H1 (cell line): ENCODE results near the gene C14orf119. TPM values are rescaled to one million over a fixed set of nuclear protein-coding genes. Genes with fewer than 3 reads are reported as not detected.

ENCODE experiments used
- CTCF ChIA-PET: fragments of 300-600 bp; sonication (Branson Sonifier 250); formaldehyde crosslinking; loops from one replicate; lab custom pipeline; 2021; ENCODE audit not compliant: partially characterized antibody; lab: Charles Lee
- POLR2A ChIA-PET: fragments of 300-600 bp; sonication (Branson Sonifier 250); formaldehyde crosslinking; loops from one replicate; lab custom pipeline; 2021; ENCODE audit warnings: inconsistent platforms; ENCODE audit not compliant: partially characterized antibody; lab: Charles Lee
- DNase-seq, 2 experiments: peaks; one replicate each; pipeline versions ENCODE4 v3.0.0 to v3.0.0-alpha.2; 2010 to 2022; ENCODE audit warnings: low spot score in 2 of 2, low read depth in 1 of 2, mixed read lengths in 1 of 2
- FAIRE-seq: peaks from 2 replicates; lab custom pipeline; 2011; peaks lifted over from hg19 to GRCh38; lab: Jason Lieb, UNC
- H2AFZ ChIP-seq: 2 replicates; pipeline ENCODE4 v1.8.1; 2012; ENCODE audit warnings: low read length, inconsistent platforms
- H2AK5ac ChIP-seq: 2 replicates; pipeline ENCODE4 v1.6.1; 2013; ENCODE audit warnings: low read depth, low read length
- H2BK120ac ChIP-seq: replicated peaks from 2 replicates; pipeline ENCODE3; 2013; ENCODE audit warnings: low read depth, low read length, inconsistent platforms
- H2BK12ac ChIP-seq: 2 replicates; pipeline ENCODE4 v1.6.1; 2013; ENCODE audit warnings: low read depth, low read length
- H2BK15ac ChIP-seq: 2 replicates; pipeline ENCODE4 v1.6.1; 2013; ENCODE audit warnings: low read length
- H2BK20ac ChIP-seq: 2 replicates; pipeline ENCODE4 v1.6.1; 2013; ENCODE audit warnings: low read length
- H2BK5ac ChIP-seq: 2 replicates; pipeline ENCODE4 v1.6.1; 2013; ENCODE audit warnings: low read depth, low read length
- H3K14ac ChIP-seq: 2 replicates; pipeline ENCODE4 v1.6.1; 2013; ENCODE audit warnings: inconsistent platforms; ENCODE audit not compliant: insufficient read length
- H3K18ac ChIP-seq: 2 replicates; pipeline ENCODE4 v1.6.1; 2013; ENCODE audit warnings: low read length; ENCODE audit errors: extremely low read depth
- H3K23ac ChIP-seq: 2 replicates; pipeline ENCODE4 v1.6.1; 2013; ENCODE audit warnings: inconsistent platforms; ENCODE audit not compliant: insufficient read length
- H3K23me2 ChIP-seq: 2 replicates; pipeline ENCODE4 v1.6.1; 2013; ENCODE audit warnings: low read depth, low read length
- H3K27ac ChIP-seq: 2 replicates; pipeline ENCODE4 v1.6.1; 2011; ENCODE audit warnings: low read depth, low read length, inconsistent platforms
- H3K27me3 ChIP-seq, 4 experiments: replicated peaks in 1 of 4; 1 replicate in 1 of 4; 2 replicates in 3 of 4; pipeline versions ENCODE4 v1.6.1 to v1.8.1; 2011 to 2013; ENCODE audit warnings: low read length in 3 of 4, mild to moderate bottlenecking in 3 of 4, inconsistent platforms in 2 of 4, mixed read lengths in 2 of 4, moderate library complexity in 1 of 4; ENCODE audit not compliant: control insufficient read depth in 3 of 4, insufficient read depth in 3 of 4; ENCODE audit errors: extremely low read depth in 1 of 4
- H3K36me3 ChIP-seq, 4 experiments: 2 replicates each; pipeline versions ENCODE4 v1.6.1 to v1.8.1; 2011 to 2013; ENCODE audit warnings: mild to moderate bottlenecking in 4 of 4, low read length in 3 of 4, moderate library complexity in 2 of 4, control low read depth in 1 of 4, inconsistent platforms in 1 of 4; ENCODE audit not compliant: insufficient read depth in 4 of 4, control insufficient read depth in 2 of 4
- H3K4ac ChIP-seq: replicated peaks from 2 replicates; pipeline ENCODE3; 2013; ENCODE audit warnings: low read length, low read depth, mixed read lengths, inconsistent platforms; ENCODE audit not compliant: insufficient read length
- H3K4me1 ChIP-seq, 4 experiments: replicated peaks in 1 of 4; 1 replicate in 1 of 4; 2 replicates in 3 of 4; pipeline versions ENCODE4 v1.6.1 to v1.8.1; 2011 to 2013; ENCODE audit warnings: low read length in 3 of 4, inconsistent platforms in 2 of 4, mixed read lengths in 1 of 4; ENCODE audit not compliant: insufficient read depth in 4 of 4, control insufficient read depth in 3 of 4
- H3K4me2 ChIP-seq, 2 experiments: 2 replicates each; pipeline versions ENCODE4 v1.6.1 to v1.8.1; 2011 to 2013; ENCODE audit warnings: low read depth in 2 of 2, low read length in 2 of 2, control low read depth in 1 of 2, inconsistent platforms in 1 of 2, mild to moderate bottlenecking in 1 of 2; ENCODE audit not compliant: insufficient read depth in 1 of 2
- H3K4me3 ChIP-seq, 4 experiments: fragments of 200-600, 300-600 bp in 1 of 4; sonication (generic), shearing (Covaris generic), sonication (Bioruptor Twin) in 1 of 4; 2 replicates each; pipeline versions ENCODE4 v1.5.1 to v1.8.1; 2011 to 2016; ENCODE audit warnings: low read length in 4 of 4, low read depth in 3 of 4, control low read depth in 2 of 4, inconsistent platforms in 2 of 4, mild to moderate bottlenecking in 2 of 4, mixed read lengths in 1 of 4, moderate library complexity in 1 of 4; ENCODE audit not compliant: insufficient read depth in 2 of 4; ENCODE audit errors: extremely low read depth in 1 of 4
- H3K56ac ChIP-seq: replicated peaks from 2 replicates; pipeline ENCODE3; 2013; ENCODE audit warnings: low read depth, mild to moderate bottlenecking, mixed read lengths, low read length, inconsistent platforms; ENCODE audit not compliant: insufficient read length
- H3K79me1 ChIP-seq: 2 replicates; pipeline ENCODE4 v1.6.1; 2013; ENCODE audit warnings: low read depth, low read length, control low read depth
- H3K79me2 ChIP-seq, 2 experiments: 2 replicates each; pipeline versions ENCODE4 v1.6.1 to v1.8.1; 2012 to 2013; ENCODE audit warnings: low read length in 2 of 2, mild to moderate bottlenecking in 2 of 2, inconsistent platforms in 1 of 2; ENCODE audit not compliant: insufficient read depth in 2 of 2, control insufficient read depth in 1 of 2
- H3K9ac ChIP-seq, 4 experiments: replicated peaks in 1 of 4; 1 replicate in 1 of 4; 2 replicates in 3 of 4; pipeline versions ENCODE4 v1.6.1 to v1.8.1; 2011 to 2013; ENCODE audit warnings: low read depth in 3 of 4, low read length in 3 of 4, control low read depth in 2 of 4, mild to moderate bottlenecking in 2 of 4, moderate library complexity in 2 of 4, inconsistent platforms in 1 of 4; ENCODE audit errors: extremely low read depth in 1 of 4
- H3K9me3 ChIP-seq, 2 experiments: 2 replicates each; pipeline versions ENCODE4 v1.6.1 to v1.8.1; 2012 to 2013; ENCODE audit warnings: mild to moderate bottlenecking in 2 of 2, moderate library complexity in 2 of 2, control low read depth in 1 of 2, inconsistent platforms in 1 of 2, low read depth in 1 of 2, low read length in 1 of 2, mixed read lengths in 1 of 2; ENCODE audit not compliant: insufficient read depth in 2 of 2
- H4K20me1 ChIP-seq, 2 experiments: replicated peaks in 1 of 2; 2 replicates each; pipeline versions ENCODE3 to v1.8.1; 2011 to 2013; ENCODE audit warnings: inconsistent platforms in 2 of 2, low read length in 2 of 2, mild to moderate bottlenecking in 1 of 2; ENCODE audit not compliant: insufficient read depth in 2 of 2, control insufficient read depth in 1 of 2
- H4K5ac ChIP-seq: 2 replicates; pipeline ENCODE4 v1.6.1; 2013; ENCODE audit warnings: low read length, low read depth, mixed read lengths, inconsistent platforms; ENCODE audit not compliant: insufficient read length
- H4K8ac ChIP-seq: 2 replicates; pipeline ENCODE4 v1.8.0; 2013; ENCODE audit warnings: mild to moderate bottlenecking, moderate library complexity, low read length, inconsistent platforms; ENCODE audit not compliant: insufficient read depth; ENCODE audit errors: extremely low read depth
- H4K91ac ChIP-seq: replicated peaks from 2 replicates; pipeline ENCODE3; 2013; ENCODE audit warnings: low read length, mixed read lengths, inconsistent platforms; ENCODE audit not compliant: insufficient read length
- ASH2L ChIP-seq: fragments of 200-600, 300-600 bp; sonication (generic); IDR thresholded peaks from one replicate; pipeline ENCODE4 v1.7.1; 2017; ENCODE audit warnings: low read length
- CEBPB ChIP-seq: IDR thresholded peaks from 2 replicates; pipeline ENCODE4 v1.6.1; 2012; ENCODE audit warnings: low read depth, low read length
- CHD1 ChIP-seq: IDR thresholded peaks from 2 replicates; pipeline ENCODE4 v1.6.1; 2012; ENCODE audit warnings: low read depth, low read length, improper control_type of control experiment
- CREB1 ChIP-seq: IDR thresholded peaks from 2 replicates; pipeline ENCODE4 v1.6.1; 2012; ENCODE audit warnings: inconsistent platforms
- EZH2 ChIP-seq: fragments of 200-600 bp; sonication (generic); IDR thresholded peaks from 2 replicates; pipeline ENCODE4 v1.7.1; 2012; ENCODE audit warnings: low read depth, mild to moderate bottlenecking, moderate library complexity, low read length, inconsistent platforms; ENCODE audit not compliant: severe bottlenecking
- NANOG ChIP-seq: IDR thresholded peaks from 2 replicates; pipeline ENCODE4 v1.6.1; 2011; ENCODE audit warnings: low read length, low read depth, mild to moderate bottlenecking, inconsistent platforms; ENCODE audit not compliant: insufficient read depth, poor library complexity, severe bottlenecking
- PHF8 ChIP-seq: fragments of 200-600 bp; sonication (generic); conservative IDR thresholded peaks from 2 replicates; pipeline ENCODE4 v1.7.1; 2012; ENCODE audit warnings: low read depth, mild to moderate bottlenecking, inconsistent platforms, low read length, moderate library complexity
- POLR2AphosphoS5 ChIP-seq: IDR thresholded peaks from 2 replicates; pipeline ENCODE4 v1.6.1; 2011; ENCODE audit warnings: low read depth, low read length
- SIN3A ChIP-seq, 2 experiments: IDR thresholded peaks in 1 of 2; conservative IDR thresholded peaks in 1 of 2; 2 replicates each; pipeline ENCODE4 v1.6.1; 2011 to 2012; ENCODE audit warnings: low read length in 2 of 2, improper control_type of control experiment in 1 of 2, low read depth in 1 of 2, mild to moderate bottlenecking in 1 of 2
- WGBS, 2 experiments: shearing (Covaris generic) in 1 of 2; methylation state at CpG; one replicate each; pipeline versions ENCODE4 v1.1.6 to v1.1.7; 2013 to 2015; ENCODE audit warnings: low lambda C conversion rate in 2 of 2, mixed read lengths in 2 of 2, inconsistent platforms in 1 of 2, low coverage in 1 of 2, missing lambda C conversion rate in 1 of 2; ENCODE audit not compliant: insufficient replicate concordance in 2 of 2, insufficient coverage in 1 of 2, insufficient read length in 1 of 2; ENCODE audit errors: extremely low coverage in 1 of 2, missing lambda C conversion rate in 1 of 2; 5-methylcytosine and 5-hydroxymethylcytosine counted together
- polyA plus RNA-seq, 7 experiments: library from polyadenylated mRNA; depleted of rRNA in 3 of 7; stranded (reverse) in 5 of 7; unstranded in 2 of 7; fragments of >200 nt in 5 of 7; fragments of 200-250 nt in 2 of 7; gene quantifications; 1 replicate in 5 of 7; 2 replicates in 1 of 7; 4 replicates in 1 of 7; pipeline versions ENCODE4 v1.2.1 to v1.2.3, GENCODE V29; 2011 to 2013; ENCODE audit warnings: missing spikeins in 2 of 7, mixed read lengths in 2 of 7
- total RNA-seq: library from RNA; stranded (reverse); fragmentation: NEBNext Ultra II Directional; extraction: Animal tissue kit (Norgen Biotek cat#: 25700); gene quantifications from 2 replicates; pipeline ENCODE4 v1.2.1, GENCODE V29; 2021
- TF ChIP-seq, protein P1 (sequence below), 3 experiments: IDR thresholded peaks; 1 replicate in 2 of 3; 2 replicates in 1 of 3; pipeline versions ENCODE4 v1.5.1 to v1.6.1; 2011; ENCODE audit warnings: low read length in 3 of 3, mild to moderate bottlenecking in 3 of 3, inconsistent platforms in 2 of 3, low read depth in 1 of 3, moderate library complexity in 1 of 3; ENCODE audit not compliant: insufficient read depth in 1 of 3; ENCODE audit errors: control extremely low read depth in 1 of 3
- TF ChIP-seq, protein P2 (sequence below): IDR thresholded peaks from 2 replicates; pipeline ENCODE4 v1.6.1; 2011; ENCODE audit warnings: low read depth, mild to moderate bottlenecking, low read length; ENCODE audit not compliant: insufficient read depth

Gene C14orf119
- total and polyA plus RNA-seq, 2 of the 8 experiments (the other 6 are each of a cell fraction or from before 2014, with no cell fraction given) = 78.1 to 94.0 TPM

DNA sequence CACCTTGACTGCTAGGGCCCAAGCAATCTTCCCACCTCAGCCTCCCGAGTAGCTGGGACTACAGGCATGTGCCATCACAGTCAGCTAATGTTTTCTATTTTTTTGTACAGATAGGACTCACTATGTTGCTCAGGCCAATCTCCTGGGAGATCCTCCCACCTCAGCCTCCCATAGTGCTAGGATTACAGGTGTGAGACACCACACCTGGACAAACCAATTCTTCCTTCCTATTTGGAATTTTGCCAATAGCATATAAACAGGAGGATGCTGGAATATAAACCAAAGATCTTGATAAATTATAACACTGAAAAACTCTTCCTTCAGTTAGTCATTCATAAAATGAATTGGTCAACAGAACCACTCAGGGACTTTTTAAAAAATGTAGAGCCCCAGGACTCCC, 8.7 kb upstream of the C14orf119 start:
- Histone ChIP-seq H3K79me2 (peaks cover 0 to 14% of the 10 kb centered on the region in 2 experiments; a peak in 2 of 4 replicates), H2AK5ac (no peak overlapping the region), H3K14ac (no peak overlapping the region), H3K36me3 (peaks cover 20 to 87% (median 53%) of the 10 kb centered on the region in 4 experiments), H3K9me3 (no peaks in the 10 kb centered on the region), H3K18ac (no peak overlapping the region), H2BK20ac (no peak overlapping the region), H4K20me1 (peaks cover 0 to 1% of the 10 kb centered on the region in 2 experiments), H2AFZ (no peak overlapping the region), H3K27me3 (no peaks in the 10 kb centered on the region), H3K4ac (no peak overlapping the region), H3K4me2 (no peak overlapping the region), H3K23me2 (no peaks in the 10 kb centered on the region), H4K8ac (no peak overlapping the region), H3K56ac (no peak overlapping the region), H2BK5ac (no peak overlapping the region), H3K27ac (no peak overlapping the region), H2BK120ac (no peak overlapping the region), H2BK12ac (no peak overlapping the region), H4K91ac (no peak overlapping the region), H3K4me3 (no peak overlapping the region), H3K79me1 (no peaks in the 10 kb centered on the region), H3K4me1 (no peaks in the 10 kb centered on the region), H4K5ac (no peak overlapping the region), H3K9ac (no peak overlapping the region), H2BK15ac (no peak overlapping the region), H3K23ac (no peak overlapping the region)
- DNase-seq (no peak), FAIRE-seq (no peak)
- WGBS, 2 experiments = 92% methylated on average over 1 of the region's 1 CpG; no CpG with 5 or more reads in 1 of the 2 experiments
- POLR2A ChIA-PET = interaction anchor here (0.6 to 5.1 kb wide), 4 partner anchors 8 to 446 kb away, joined by 3 to 24 read pairs (median 10); partner anchors contain the start of genes ACIN1 and C14orf119
- CTCF ChIA-PET = interaction anchor here (0.8 to 3.8 kb wide), 5 partner anchors 9 to 34 kb away, joined by 3 to 18 read pairs (median 4); no protein-coding TSS in a partner anchor
- TF ChIP-seq CEBPB (no peak), CHD1 (no peak), ASH2L (no peak), EZH2 (no peak), PHF8 (no peak), CREB1 (no peak), SIN3A (conservative IDR thresholded peaks at IDR 0.05 in 1 of 2, IDR thresholded peaks at IDR 0.05 in 1 of 2; ENCODE audit: low read depth in 1 of 2, low read length in 2 of 2) (no peak), NANOG (no peak), POLR2AphosphoS5 (no peak)
- TF ChIP-seq, protein P1, sequence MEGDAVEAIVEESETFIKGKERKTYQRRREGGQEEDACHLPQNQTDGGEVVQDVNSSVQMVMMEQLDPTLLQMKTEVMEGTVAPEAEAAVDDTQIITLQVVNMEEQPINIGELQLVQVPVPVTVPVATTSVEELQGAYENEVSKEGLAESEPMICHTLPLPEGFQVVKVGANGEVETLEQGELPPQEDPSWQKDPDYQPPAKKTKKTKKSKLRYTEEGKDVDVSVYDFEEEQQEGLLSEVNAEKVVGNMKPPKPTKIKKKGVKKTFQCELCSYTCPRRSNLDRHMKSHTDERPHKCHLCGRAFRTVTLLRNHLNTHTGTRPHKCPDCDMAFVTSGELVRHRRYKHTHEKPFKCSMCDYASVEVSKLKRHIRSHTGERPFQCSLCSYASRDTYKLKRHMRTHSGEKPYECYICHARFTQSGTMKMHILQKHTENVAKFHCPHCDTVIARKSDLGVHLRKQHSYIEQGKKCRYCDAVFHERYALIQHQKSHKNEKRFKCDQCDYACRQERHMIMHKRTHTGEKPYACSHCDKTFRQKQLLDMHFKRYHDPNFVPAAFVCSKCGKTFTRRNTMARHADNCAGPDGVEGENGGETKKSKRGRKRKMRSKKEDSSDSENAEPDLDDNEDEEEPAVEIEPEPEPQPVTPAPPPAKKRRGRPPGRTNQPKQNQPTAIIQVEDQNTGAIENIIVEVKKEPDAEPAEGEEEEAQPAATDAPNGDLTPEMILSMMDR (IDR thresholded peaks at IDR 0.05; ENCODE audit: control extremely low read depth in 1 of 3, insufficient read depth in 1 of 3, low read depth in 1 of 3, low read length in 3 of 3) = no peak
- TF ChIP-seq, protein P2, sequence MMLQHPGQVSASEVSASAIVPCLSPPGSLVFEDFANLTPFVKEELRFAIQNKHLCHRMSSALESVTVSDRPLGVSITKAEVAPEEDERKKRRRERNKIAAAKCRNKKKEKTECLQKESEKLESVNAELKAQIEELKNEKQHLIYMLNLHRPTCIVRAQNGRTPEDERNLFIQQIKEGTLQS = no peak
